HG02588 (cell line): Measurements from ENCODE around the gene IFFO2.

Experiments used
- ATAC-seq: cut with Tn5 transposase; IDR thresholded peaks from one replicate; pipeline ENCODE4 v1.9.1; 2021; ENCODE audit warnings: mild to moderate bottlenecking, moderate library complexity; ENCODE audit not compliant: unreplicated experiment

Gene IFFO2

GRCh38 chr1:18938707-18939070 lies 17.8 kb downstream of the IFFO2 start:
- no peak for ATAC-seq

GRCh38 chr1:18938008-18938706 lies 18.3 kb downstream of the IFFO2 start:
- ATAC-seq: no peak

GRCh38 chr1:18937539-18937938 lies 18.9 kb downstream of the IFFO2 start:
- ATAC-seq: no peak

- no peak for ATAC-seq
These were observed 19.5 kb downstream of the IFFO2 start for GRCh38 chr1:18936814-18937481.

- no peak for ATAC-seq
These were observed 20.0 kb downstream of the IFFO2 start for GRCh38 chr1:18936471-18936813.

- ATAC-seq: no peak
These were observed 22.1 kb downstream of the IFFO2 start for GRCh38 chr1:18934205-18935000.

GRCh38 chr1:18932879-18933278 lies 23.6 kb downstream of the IFFO2 start:
- no peak for ATAC-seq

GRCh38 chr1:18932387-18932786 lies 24.1 kb downstream of the IFFO2 start:
- no peak for ATAC-seq

- ATAC-seq: no peak
These were observed 24.7 kb downstream of the IFFO2 start for GRCh38 chr1:18931730-18932129.

GRCh38 chr1:18929686-18930085 lies 26.8 kb downstream of the IFFO2 start:
- no peak for ATAC-seq

- no peak for ATAC-seq
These were observed 27.5 kb downstream of the IFFO2 start for GRCh38 chr1:18928985-18929384.

- no peak for ATAC-seq
These were observed 28.1 kb downstream of the IFFO2 start for GRCh38 chr1:18928406-18928805.

- no peak for ATAC-seq
These were observed 28.7 kb downstream of the IFFO2 start for GRCh38 chr1:18927654-18928272.

- no peak for ATAC-seq
These were observed 29.3 kb downstream of the IFFO2 start for GRCh38 chr1:18927082-18927653.

- peak; percentile 75 for ATAC-seq
These were observed 30.0 kb downstream of the IFFO2 start for GRCh38 chr1:18926315-18927081.

GRCh38 chr1:18925279-18925678 lies 31.2 kb downstream of the IFFO2 start:
- ATAC-seq: no peak

GRCh38 chr1:18924221-18924691 lies 32.2 kb downstream of the IFFO2 start:
- no peak for ATAC-seq

GRCh38 chr1:18923756-18924211 lies 32.7 kb downstream of the IFFO2 start:
- ATAC-seq: no peak

- ATAC-seq: no peak
These were observed 33.4 kb downstream of the IFFO2 start for GRCh38 chr1:18922848-18923755.
